H9 (cell line): ENCODE measurements around the gene HPS3. TPM values are rescaled to one million over a fixed set of nuclear protein-coding genes. Genes with fewer than 3 reads are reported as not detected.

Experiments used
- DNase-seq: peaks from one replicate; pipeline ENCODE4 v3.0.0-alpha.2; 2017
- H2AFZ ChIP-seq: one replicate; pipeline ENCODE4 v1.6.1; 2013; ENCODE audit warnings: mild to moderate bottlenecking, low read length, control low read depth, moderate library complexity
- H2AK5ac ChIP-seq: 2 replicates; pipeline ENCODE4 v1.6.1; 2013; ENCODE audit warnings: low read length, control low read depth, mixed read lengths; ENCODE audit not compliant: insufficient read length
- H2BK120ac ChIP-seq: one replicate; pipeline ENCODE4 v1.6.1; 2013; ENCODE audit warnings: low read depth, mild to moderate bottlenecking, low read length, control low read depth, inconsistent platforms; ENCODE audit not compliant: poor library complexity, severe bottlenecking
- H2BK12ac ChIP-seq: 2 replicates; pipeline ENCODE4 v1.6.1; 2013; ENCODE audit warnings: low read length, control low read depth, mixed read lengths, low read depth; ENCODE audit not compliant: insufficient read length
- H2BK15ac ChIP-seq: 2 replicates; pipeline ENCODE4 v1.6.1; 2013; ENCODE audit warnings: low read depth, low read length, control low read depth
- H2BK20ac ChIP-seq: one replicate; pipeline ENCODE4 v1.6.1; 2013; ENCODE audit warnings: low read depth, mild to moderate bottlenecking, low read length, control low read depth, inconsistent platforms; ENCODE audit not compliant: poor library complexity, severe bottlenecking
- H2BK5ac ChIP-seq: 2 replicates; pipeline ENCODE4 v1.6.1; 2013; ENCODE audit warnings: low read length, control low read depth, mixed read lengths; ENCODE audit not compliant: insufficient read length
- H3K14ac ChIP-seq: 2 replicates; pipeline ENCODE4 v1.6.1; 2013; ENCODE audit warnings: low read length, control low read depth; ENCODE audit not compliant: insufficient read depth
- H3K18ac ChIP-seq: 2 replicates; pipeline ENCODE4 v1.6.1; 2013; ENCODE audit warnings: low read depth, mild to moderate bottlenecking, mixed read lengths, low read length, control low read depth; ENCODE audit not compliant: insufficient read length
- H3K23ac ChIP-seq: 2 replicates; pipeline ENCODE4 v1.6.1; 2013; ENCODE audit warnings: low read length, control low read depth, mixed read lengths, low read depth; ENCODE audit not compliant: insufficient read length
- H3K23me2 ChIP-seq: 2 replicates; pipeline ENCODE4 v1.6.1; 2013; ENCODE audit warnings: low read depth, mild to moderate bottlenecking, mixed read lengths, low read length, control low read depth; ENCODE audit not compliant: insufficient read length, poor library complexity, severe bottlenecking
- H3K27ac ChIP-seq: 2 replicates; pipeline ENCODE4 v1.5.1; 2013; ENCODE audit warnings: low read length, control low read depth, mixed read lengths, low read depth; ENCODE audit not compliant: insufficient read length
- H3K27me3 ChIP-seq: 2 replicates; pipeline ENCODE4 v1.6.1; 2013; ENCODE audit warnings: low read length, control low read depth, inconsistent platforms; ENCODE audit not compliant: insufficient read depth
- H3K4ac ChIP-seq: 2 replicates; pipeline ENCODE4 v1.6.1; 2013; ENCODE audit warnings: low read depth, mild to moderate bottlenecking, control low read depth, inconsistent platforms, low read length, moderate library complexity
- H3K4me1 ChIP-seq: 2 replicates; pipeline ENCODE4 v1.6.1; 2013; ENCODE audit warnings: low read length, control low read depth, inconsistent platforms; ENCODE audit not compliant: insufficient read depth
- H3K4me2 ChIP-seq: 2 replicates; pipeline ENCODE4 v1.6.1; 2013; ENCODE audit warnings: low read length, control low read depth, mixed read lengths; ENCODE audit not compliant: insufficient read length, insufficient read depth
- H3K56ac ChIP-seq: 2 replicates; pipeline ENCODE4 v1.6.1; 2013; ENCODE audit warnings: low read depth, mild to moderate bottlenecking, mixed read lengths, low read length, control low read depth; ENCODE audit not compliant: insufficient read length
- H3K79me1 ChIP-seq: 2 replicates; pipeline ENCODE4 v1.6.1; 2013; ENCODE audit warnings: low read depth, mild to moderate bottlenecking, moderate library complexity, low read length, control low read depth, inconsistent platforms; ENCODE audit not compliant: insufficient read depth, poor library complexity, severe bottlenecking
- H3K79me2 ChIP-seq: 2 replicates; pipeline ENCODE4 v1.6.1; 2013; ENCODE audit warnings: low read length, control low read depth, inconsistent platforms; ENCODE audit not compliant: insufficient read depth
- H3K9ac ChIP-seq: 2 replicates; pipeline ENCODE4 v1.6.1; 2013; ENCODE audit warnings: low read length, control low read depth, mixed read lengths; ENCODE audit not compliant: insufficient read length; ENCODE audit errors: extremely low read depth
- H3K9me3 ChIP-seq: one replicate; pipeline ENCODE4 v1.6.1; 2013; ENCODE audit warnings: low read depth, low read length, inconsistent platforms; ENCODE audit not compliant: control insufficient read depth
- H3T11ph ChIP-seq: one replicate; pipeline ENCODE4 v1.6.1; 2013; ENCODE audit warnings: mild to moderate bottlenecking, low read length, control low read depth, inconsistent platforms
- H4K20me1 ChIP-seq: one replicate; pipeline ENCODE4 v1.6.1; 2013; ENCODE audit not compliant: control insufficient read depth, insufficient read length, insufficient read depth
- H4K5ac ChIP-seq: 2 replicates; pipeline ENCODE4 v1.6.1; 2013; ENCODE audit warnings: low read depth, mild to moderate bottlenecking, mixed read lengths, low read length, control low read depth; ENCODE audit not compliant: insufficient read length
- H4K8ac ChIP-seq: replicated peaks from 2 replicates; pipeline ENCODE4 v1.6.1; 2013; ENCODE audit warnings: low read length, control low read depth, mixed read lengths, low read depth; ENCODE audit not compliant: insufficient read length
- H4K91ac ChIP-seq: 2 replicates; pipeline ENCODE4 v1.6.1; 2013; ENCODE audit warnings: low read depth, mild to moderate bottlenecking, moderate library complexity, mixed read lengths, low read length, control low read depth; ENCODE audit not compliant: insufficient read length
- H3K27ac Mint-ChIP-seq, 3 experiments: 2 replicates in 2 of 3; 3 replicates in 1 of 3; pipeline ENCODE4 v1.8.0; 2020 to 2021; ENCODE audit warnings: mixed read lengths in 3 of 3, mild to moderate bottlenecking in 1 of 3, moderate library complexity in 1 of 3
- H3K27me3 Mint-ChIP-seq: 2 replicates; pipeline ENCODE4 v1.8.0; 2021; ENCODE audit warnings: low read depth, mild to moderate bottlenecking, moderate library complexity, mixed read lengths
- H3K36me3 Mint-ChIP-seq, 3 experiments: 2 replicates in 2 of 3; 3 replicates in 1 of 3; pipeline ENCODE4 v1.8.0; 2020 to 2021; ENCODE audit warnings: low read depth in 3 of 3, mixed read lengths in 3 of 3; ENCODE audit not compliant: insufficient read depth in 1 of 3
- H3K4me1 Mint-ChIP-seq, 2 experiments: 2 replicates each; pipeline ENCODE4 v1.8.0; 2020; ENCODE audit warnings: mixed read lengths in 2 of 2
- H3K4me3 Mint-ChIP-seq, 2 experiments: 2 replicates in 1 of 2; 3 replicates in 1 of 2; pipeline ENCODE4 v1.8.0; 2020 to 2021; ENCODE audit warnings: mild to moderate bottlenecking in 2 of 2, mixed read lengths in 2 of 2, moderate library complexity in 1 of 2
- H3K9me3 Mint-ChIP-seq, 2 experiments: 2 replicates in 1 of 2; 3 replicates in 1 of 2; pipeline ENCODE4 v1.8.0; 2020; ENCODE audit warnings: mild to moderate bottlenecking in 2 of 2, mixed read lengths in 2 of 2, moderate library complexity in 1 of 2
- CTCF ChIP-seq: fragments of 200-600 bp; sonication (generic); conservative IDR thresholded peaks from 3 replicates; pipeline ENCODE4 v1.8.0; 2021; ENCODE audit warnings: antibody characterized with exemption, mild to moderate bottlenecking
- WGBS: extraction: QIAGEN DNeasy Blood & Tissue Kit; methylation state at CpG from one replicate; pipeline ENCODE4 v1.1.7; 2013; ENCODE audit warnings: missing lambda C conversion rate, low lambda C conversion rate, mixed read lengths; ENCODE audit not compliant: insufficient read length; ENCODE audit errors: extremely low coverage; 5-methylcytosine and 5-hydroxymethylcytosine counted together
- total RNA-seq: library from RNA; stranded (reverse); gene quantifications from 2 replicates; pipeline ENCODE4 v1.2.1, GENCODE V29; 2021

HPS3 gene
- total RNA-seq, 1 experiment from 2014 or later: 46.5 TPM

DNA sequence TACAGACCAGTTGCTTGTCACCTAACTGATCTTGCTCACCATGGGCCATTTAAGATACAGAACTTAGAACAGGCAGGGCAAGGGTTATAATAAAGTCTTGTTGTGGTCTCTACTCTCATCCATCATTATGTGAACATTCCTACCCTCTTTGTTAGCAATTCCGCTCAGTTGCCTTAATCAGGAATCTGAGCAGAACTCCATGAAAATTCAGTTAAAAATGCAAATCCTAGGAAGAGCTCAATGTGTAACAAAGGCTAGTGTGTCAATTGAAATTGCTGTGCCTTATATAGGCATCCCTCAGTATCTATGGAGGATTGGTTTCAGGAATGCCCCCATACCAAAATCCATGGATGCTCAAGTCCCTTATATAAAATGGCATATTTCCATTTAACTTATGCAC, 47.7 kb downstream of the HPS3 start:
- no CpG with 5 or more reads among the region's 1 CpG for WGBS
- Histone ChIP-seq H3K79me1 (no peaks in the 10 kb centered on the region), H3K18ac (no peak overlapping the region), H2BK5ac (no peak overlapping the region), H3T11ph (no peak overlapping the region), H3K4me2 (no peak overlapping the region), H2BK15ac (no peak overlapping the region), H4K8ac (no peak overlapping the region), H3K23me2 (no peaks in the 10 kb centered on the region), H3K23ac (no peak overlapping the region), H2AFZ (no peak overlapping the region), H3K79me2 (no peaks in the 10 kb centered on the region), H2BK120ac (no peak overlapping the region), H2BK20ac (no peak overlapping the region), H3K27ac (no peak overlapping the region), H3K14ac (no peak overlapping the region), H4K5ac (no peak overlapping the region), H3K4me1 (no peaks in the 10 kb centered on the region), H3K27me3 (no peaks in the 10 kb centered on the region), H3K9ac (no peak overlapping the region), H2BK12ac (no peak overlapping the region), H3K9me3 (peaks cover 8% of the 10 kb centered on the region), H4K20me1 (no peaks in the 10 kb centered on the region), H3K4ac (no peak overlapping the region), H2AK5ac (no peak overlapping the region), H3K56ac (no peak overlapping the region), H4K91ac (no peak overlapping the region)
- no peaks in the 10 kb centered on the region for H3K27me3 Mint-ChIP-seq
- no peak for TF ChIP-seq CTCF
- H3K4me3 Mint-ChIP-seq: no peak overlapping the region
- peaks cover 3 to 5% of the 10 kb centered on the region in 2 experiments; a peak in 4 of 5 replicates for H3K9me3 Mint-ChIP-seq
- DNase-seq: no peak
- H3K36me3 Mint-ChIP-seq: peaks cover 47 to 59% (median 48%) of the 10 kb centered on the region in 3 experiments
- no peak overlapping the region for H3K27ac Mint-ChIP-seq
- H3K4me1 Mint-ChIP-seq: peaks cover 2 to 11% of the 10 kb centered on the region in 2 experiments; a peak in 3 of 4 replicates
